ENCODE data around the gene PRXL2C. TPM values are rescaled to one million over a fixed set of nuclear protein-coding genes. Genes with fewer than 3 reads are reported as not detected.
"Not testable (repeated sequence)": the region's sequence is repeated elsewhere in the genome, so short reads cannot be mapped to it uniquely, and the experiment has no call there.

Gene PRXL2C
- total and polyA plus RNA-seq, 2 experiments from 2014 or later: 6.1 to 6.4 TPM

GRCh38 chr9:96667363-96667728 is 12.2 kb upstream of the PRXL2C start:
- no peaks in the 10 kb centered on the region for H3K36me3 ChIP-seq
- no peaks in the 10 kb centered on the region for H3K4me1 ChIP-seq (ENCODE audit: low read depth)
- no peak overlapping the region for H3K4me3 ChIP-seq
- no peaks in the 10 kb centered on the region for H3K27me3 ChIP-seq
- no peak for DNase-seq (ENCODE audit: low read depth in 1 of 2, low spot score in 1 of 2)
- H3K27ac ChIP-seq: no peak overlapping the region
- no peak for TF ChIP-seq CTCF (IDR thresholded peaks at IDR 0.05; ENCODE audit: low read depth, low read length)
- no peaks in the 10 kb centered on the region for H3K9me3 ChIP-seq (ENCODE audit: low read depth)

GRCh38 chr9:96666653-96667362 is 11.7 kb upstream of the PRXL2C start:
- not testable (repeated sequence) for H3K4me3 ChIP-seq; H3K27ac ChIP-seq; H3K36me3 ChIP-seq; H3K4me1 ChIP-seq (ENCODE audit: low read depth); H3K9me3 ChIP-seq (ENCODE audit: low read depth); H3K27me3 ChIP-seq
- peak; percentile 65 for TF ChIP-seq CTCF (IDR thresholded peaks at IDR 0.05; ENCODE audit: low read depth, low read length)
- peak; percentile 73 to 87 for DNase-seq (ENCODE audit: low read depth in 1 of 2, low spot score in 1 of 2)

GRCh38 chr9:96665789-96666188 is 10.7 kb upstream of the PRXL2C start:
- H3K9me3 ChIP-seq (ENCODE audit: low read depth): no peaks in the 10 kb centered on the region
- no peak overlapping the region for H3K27ac ChIP-seq
- TF ChIP-seq CTCF (IDR thresholded peaks at IDR 0.05; ENCODE audit: low read depth, low read length): no peak
- no peaks in the 10 kb centered on the region for H3K4me1 ChIP-seq (ENCODE audit: low read depth)
- no peaks in the 10 kb centered on the region for H3K36me3 ChIP-seq
- H3K27me3 ChIP-seq: no peaks in the 10 kb centered on the region
- DNase-seq (ENCODE audit: low read depth in 1 of 2, low spot score in 1 of 2): no peak
- no peak overlapping the region for H3K4me3 ChIP-seq

GRCh38 chr9:96663506-96664120 is 8.5 kb upstream of the PRXL2C start:
- peak in 1 of 2 donors; percentile 49 for DNase-seq (ENCODE audit: low read depth in 1 of 2, low spot score in 1 of 2)
- TF ChIP-seq CTCF (IDR thresholded peaks at IDR 0.05; ENCODE audit: low read depth, low read length): no peak
- H3K4me3 ChIP-seq: no peak overlapping the region

GRCh38 chr9:96661711-96662110 is 6.6 kb upstream of the PRXL2C start:
- no peaks in the 10 kb centered on the region for H3K4me1 ChIP-seq (ENCODE audit: low read depth)
- peak; percentile 7 to 12 for DNase-seq (ENCODE audit: low read depth in 1 of 2, low spot score in 1 of 2)
- no peaks in the 10 kb centered on the region for H3K36me3 ChIP-seq
- H3K9me3 ChIP-seq (ENCODE audit: low read depth): no peaks in the 10 kb centered on the region
- no peak overlapping the region for H3K27ac ChIP-seq
- TF ChIP-seq CTCF (IDR thresholded peaks at IDR 0.05; ENCODE audit: low read depth, low read length): no peak
- H3K4me3 ChIP-seq: no peak overlapping the region
- H3K27me3 ChIP-seq: no peaks in the 10 kb centered on the region

More at GRCh38 chr9:96663506-96664120, 8.5 kb upstream of the PRXL2C start:
- Histone ChIP-seq H3K36me3 (no peaks in the 10 kb centered on the region), H3K27ac (no peak overlapping the region), H3K27me3 (no peaks in the 10 kb centered on the region), H3K9me3 (ENCODE audit: low read depth) (no peaks in the 10 kb centered on the region), H3K4me1 (ENCODE audit: low read depth) (no peaks in the 10 kb centered on the region)
